Subcutaneous adipose tissue (tissue), 4 donors: Measurements from ENCODE around the gene TENT4A. TPM values are rescaled to one million over a fixed set of nuclear protein-coding genes. Genes with fewer than 3 reads are reported as not detected.

ENCODE experiments used
- CTCF ChIP-seq: fragments of 450-650 bp; IDR thresholded peaks from one replicate; pipeline ENCODE4 v1.5.1; 2016; ENCODE audit warnings: low read depth, mild to moderate bottlenecking, control low read depth, antibody characterized with exemption, moderate library complexity
- total RNA-seq, 4 donors: library from RNA; depleted of rRNA; stranded (reverse); fragments of >200 nt; gene quantifications; one replicate each; pipeline ENCODE4 v1.1.0, GENCODE V29; 2016

The TENT4A gene
- total RNA-seq, 4 donors from 2014 or later = 25.3 to 44.6 (median 29.4) TPM

- TF ChIP-seq CTCF = no peak
Observed at GRCh38 chr5:6785861-6786180, 72.6 kb downstream of the TENT4A start.

GRCh38 chr5:6786786-6787495 lies 73.7 kb downstream of the TENT4A start:
- TF ChIP-seq CTCF = no peak

- no peak for TF ChIP-seq CTCF
Observed at GRCh38 chr5:6787941-6788340, 74.7 kb downstream of the TENT4A start.

GRCh38 chr5:6788439-6788838 lies 75.2 kb downstream of the TENT4A start:
- TF ChIP-seq CTCF = no peak

- no peak for TF ChIP-seq CTCF
Observed at GRCh38 chr5:6788956-6789649, 75.9 kb downstream of the TENT4A start.

GRCh38 chr5:6790346-6790865 lies 77.2 kb downstream of the TENT4A start:
- TF ChIP-seq CTCF = no peak

- no peak for TF ChIP-seq CTCF
Observed at GRCh38 chr5:6791031-6791430, 77.8 kb downstream of the TENT4A start.
